AG09319 (cell line): Measurements from ENCODE around the gene PRKCB.

Experiments used
- DNase-seq: peaks from one replicate; pipeline ENCODE4 v3.0.0-alpha.2; 2010; ENCODE audit warnings: low read depth; ENCODE audit errors: extremely low read depth
- CTCF ChIP-seq: IDR thresholded peaks from 2 replicates; pipeline ENCODE4 v1.5.1; 2011; ENCODE audit warnings: low read depth, mild to moderate bottlenecking, inconsistent platforms, low read length, moderate library complexity

Gene PRKCB

GRCh38 chr16:24216961-24217360 is 381.2 kb downstream of the PRKCB start:
- no peak for TF ChIP-seq CTCF
- DNase-seq = no peak

- TF ChIP-seq CTCF = no peak
- no peak for DNase-seq
Observed at GRCh38 chr16:24217461-24217860, 381.7 kb downstream of the PRKCB start.

GRCh38 chr16:24218299-24218698 is 382.5 kb downstream of the PRKCB start:
- no peak for DNase-seq
- no peak for TF ChIP-seq CTCF

GRCh38 chr16:24221219-24221618 is 385.4 kb downstream of the PRKCB start:
- DNase-seq = no peak
- TF ChIP-seq CTCF = no peak

- DNase-seq = no peak
- TF ChIP-seq CTCF = no peak
Observed at GRCh38 chr16:24228514-24228913, 392.7 kb downstream of the PRKCB start.

GRCh38 chr16:24232936-24233335 is 397.2 kb downstream of the PRKCB start:
- DNase-seq = no peak
- no peak for TF ChIP-seq CTCF

GRCh38 chr16:24234737-24235136 is 399.0 kb downstream of the PRKCB start:
- no peak for TF ChIP-seq CTCF
- DNase-seq = no peak
